ENCODE measurements around the gene TTPAL.

DNA sequence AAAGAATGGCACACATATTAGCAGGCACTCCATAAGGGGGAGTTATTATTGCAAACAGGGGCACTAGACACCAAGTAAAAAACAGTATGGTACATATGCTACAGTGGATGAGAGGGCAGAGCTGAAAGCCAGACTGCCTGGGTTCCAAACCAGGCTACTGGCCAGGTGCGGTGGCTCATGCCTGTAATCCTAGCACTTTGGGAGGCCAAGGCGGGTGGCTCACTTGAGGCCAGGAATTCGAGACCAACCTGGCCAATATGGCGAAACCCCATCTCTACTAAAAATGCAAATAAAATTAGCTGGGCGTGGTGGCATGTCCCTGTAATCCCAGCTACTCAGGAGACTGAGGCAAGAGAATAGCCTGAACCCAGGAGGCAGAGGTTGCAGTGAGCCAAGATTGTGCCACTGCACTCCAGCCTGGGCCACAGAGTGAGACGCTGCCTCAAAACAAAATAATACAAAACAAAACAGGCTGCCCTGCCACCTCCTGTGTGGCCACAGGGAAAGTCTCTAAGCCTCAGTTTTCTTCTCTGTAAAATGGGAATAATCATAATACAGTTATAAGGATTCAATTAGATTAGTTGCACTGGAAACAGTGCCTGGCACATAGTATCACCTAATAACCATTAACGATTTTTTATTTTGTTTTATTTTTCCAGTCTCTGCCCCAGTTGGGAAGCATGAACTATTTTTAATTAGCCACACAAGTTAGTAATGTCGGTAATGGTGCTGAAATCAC, 7.5 kb upstream of the TTPAL start:
- TF ChIP-seq, protein P1, sequence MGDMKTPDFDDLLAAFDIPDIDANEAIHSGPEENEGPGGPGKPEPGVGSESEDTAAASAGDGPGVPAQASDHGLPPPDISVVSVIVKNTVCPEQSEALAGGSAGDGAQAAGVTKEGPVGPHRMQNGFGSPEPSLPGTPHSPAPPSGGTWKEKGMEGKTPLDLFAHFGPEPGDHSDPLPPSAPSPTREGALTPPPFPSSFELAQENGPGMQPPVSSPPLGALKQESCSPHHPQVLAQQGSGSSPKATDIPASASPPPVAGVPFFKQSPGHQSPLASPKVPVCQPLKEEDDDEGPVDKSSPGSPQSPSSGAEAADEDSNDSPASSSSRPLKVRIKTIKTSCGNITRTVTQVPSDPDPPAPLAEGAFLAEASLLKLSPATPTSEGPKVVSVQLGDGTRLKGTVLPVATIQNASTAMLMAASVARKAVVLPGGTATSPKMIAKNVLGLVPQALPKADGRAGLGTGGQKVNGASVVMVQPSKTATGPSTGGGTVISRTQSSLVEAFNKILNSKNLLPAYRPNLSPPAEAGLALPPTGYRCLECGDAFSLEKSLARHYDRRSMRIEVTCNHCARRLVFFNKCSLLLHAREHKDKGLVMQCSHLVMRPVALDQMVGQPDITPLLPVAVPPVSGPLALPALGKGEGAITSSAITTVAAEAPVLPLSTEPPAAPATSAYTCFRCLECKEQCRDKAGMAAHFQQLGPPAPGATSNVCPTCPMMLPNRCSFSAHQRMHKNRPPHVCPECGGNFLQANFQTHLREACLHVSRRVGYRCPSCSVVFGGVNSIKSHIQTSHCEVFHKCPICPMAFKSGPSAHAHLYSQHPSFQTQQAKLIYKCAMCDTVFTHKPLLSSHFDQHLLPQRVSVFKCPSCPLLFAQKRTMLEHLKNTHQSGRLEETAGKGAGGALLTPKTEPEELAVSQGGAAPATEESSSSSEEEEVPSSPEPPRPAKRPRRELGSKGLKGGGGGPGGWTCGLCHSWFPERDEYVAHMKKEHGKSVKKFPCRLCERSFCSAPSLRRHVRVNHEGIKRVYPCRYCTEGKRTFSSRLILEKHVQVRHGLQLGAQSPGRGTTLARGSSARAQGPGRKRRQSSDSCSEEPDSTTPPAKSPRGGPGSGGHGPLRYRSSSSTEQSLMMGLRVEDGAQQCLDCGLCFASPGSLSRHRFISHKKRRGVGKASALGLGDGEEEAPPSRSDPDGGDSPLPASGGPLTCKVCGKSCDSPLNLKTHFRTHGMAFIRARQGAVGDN (IDR thresholded peaks at IDR 0.05), result no peak
- TF ChIP-seq RCOR1 (conservative IDR thresholded peaks at IDR 0.05; ENCODE audit: low read depth, low read length), result no peak
- TF ChIP-seq EP300 (IDR thresholded peaks at IDR 0.05; ENCODE audit: borderline replicate concordance in 1 of 2, control insufficient read depth in 1 of 2, low read depth in 2 of 2, low read length in 2 of 2), result no peak
- TF ChIP-seq SREBF2 (IDR thresholded peaks at IDR 0.05; ENCODE audit: low read length), result no peak
- TF ChIP-seq, protein P2, sequence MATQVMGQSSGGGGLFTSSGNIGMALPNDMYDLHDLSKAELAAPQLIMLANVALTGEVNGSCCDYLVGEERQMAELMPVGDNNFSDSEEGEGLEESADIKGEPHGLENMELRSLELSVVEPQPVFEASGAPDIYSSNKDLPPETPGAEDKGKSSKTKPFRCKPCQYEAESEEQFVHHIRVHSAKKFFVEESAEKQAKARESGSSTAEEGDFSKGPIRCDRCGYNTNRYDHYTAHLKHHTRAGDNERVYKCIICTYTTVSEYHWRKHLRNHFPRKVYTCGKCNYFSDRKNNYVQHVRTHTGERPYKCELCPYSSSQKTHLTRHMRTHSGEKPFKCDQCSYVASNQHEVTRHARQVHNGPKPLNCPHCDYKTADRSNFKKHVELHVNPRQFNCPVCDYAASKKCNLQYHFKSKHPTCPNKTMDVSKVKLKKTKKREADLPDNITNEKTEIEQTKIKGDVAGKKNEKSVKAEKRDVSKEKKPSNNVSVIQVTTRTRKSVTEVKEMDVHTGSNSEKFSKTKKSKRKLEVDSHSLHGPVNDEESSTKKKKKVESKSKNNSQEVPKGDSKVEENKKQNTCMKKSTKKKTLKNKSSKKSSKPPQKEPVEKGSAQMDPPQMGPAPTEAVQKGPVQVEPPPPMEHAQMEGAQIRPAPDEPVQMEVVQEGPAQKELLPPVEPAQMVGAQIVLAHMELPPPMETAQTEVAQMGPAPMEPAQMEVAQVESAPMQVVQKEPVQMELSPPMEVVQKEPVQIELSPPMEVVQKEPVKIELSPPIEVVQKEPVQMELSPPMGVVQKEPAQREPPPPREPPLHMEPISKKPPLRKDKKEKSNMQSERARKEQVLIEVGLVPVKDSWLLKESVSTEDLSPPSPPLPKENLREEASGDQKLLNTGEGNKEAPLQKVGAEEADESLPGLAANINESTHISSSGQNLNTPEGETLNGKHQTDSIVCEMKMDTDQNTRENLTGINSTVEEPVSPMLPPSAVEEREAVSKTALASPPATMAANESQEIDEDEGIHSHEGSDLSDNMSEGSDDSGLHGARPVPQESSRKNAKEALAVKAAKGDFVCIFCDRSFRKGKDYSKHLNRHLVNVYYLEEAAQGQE (IDR thresholded peaks at IDR 0.05; ENCODE audit: low read depth, low read length), result no peak
- TF ChIP-seq PBX3 (IDR thresholded peaks at IDR 0.05; ENCODE audit: insufficient replicate concordance, low read depth, low read length), result no peak
- TF ChIP-seq, protein P3, sequence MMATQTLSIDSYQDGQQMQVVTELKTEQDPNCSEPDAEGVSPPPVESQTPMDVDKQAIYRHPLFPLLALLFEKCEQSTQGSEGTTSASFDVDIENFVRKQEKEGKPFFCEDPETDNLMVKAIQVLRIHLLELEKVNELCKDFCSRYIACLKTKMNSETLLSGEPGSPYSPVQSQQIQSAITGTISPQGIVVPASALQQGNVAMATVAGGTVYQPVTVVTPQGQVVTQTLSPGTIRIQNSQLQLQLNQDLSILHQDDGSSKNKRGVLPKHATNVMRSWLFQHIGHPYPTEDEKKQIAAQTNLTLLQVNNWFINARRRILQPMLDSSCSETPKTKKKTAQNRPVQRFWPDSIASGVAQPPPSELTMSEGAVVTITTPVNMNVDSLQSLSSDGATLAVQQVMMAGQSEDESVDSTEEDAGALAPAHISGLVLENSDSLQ (IDR thresholded peaks at IDR 0.05), result no peak
- TF ChIP-seq POLR2A (IDR thresholded peaks at IDR 0.05; ENCODE audit: low read depth, low read length), result no peak
- no peak for TF ChIP-seq TAF1 (IDR thresholded peaks at IDR 0.05; ENCODE audit: borderline replicate concordance, low read depth, low read length)

Measured in GM12878 (cell line).